Transverse colon (tissue), 4 donors: Measurements from ENCODE around the gene NCF2. TPM values are rescaled to one million over a fixed set of nuclear protein-coding genes. Genes with fewer than 3 reads are reported as not detected.

ENCODE experiments used
- DNase-seq: peaks from one replicate; pipeline ENCODE4 v3.0.0-alpha.2; 2019
- H3K27ac ChIP-seq, 4 donors: fragments of 200-600 bp; sonication (generic); 2 replicates each; pipeline ENCODE4 v1.5.1; 2016 to 2018; ENCODE audit warnings: inconsistent platforms in 4 of 4
- H3K27me3 ChIP-seq: fragments of 200-600 bp; sonication (generic); 2 replicates; pipeline ENCODE4 v1.5.1; 2017; ENCODE audit warnings: inconsistent platforms
- H3K36me3 ChIP-seq, 4 donors: fragments of 200-600 bp; sonication (generic); 2 replicates each; pipeline ENCODE4 v1.5.1; 2017 to 2019; ENCODE audit warnings: inconsistent platforms in 4 of 4
- H3K4me1 ChIP-seq, 4 donors: fragments of 200-600 bp; sonication (generic); 2 replicates each; pipeline ENCODE4 v1.5.1; 2017 to 2020; ENCODE audit warnings: inconsistent platforms in 4 of 4
- H3K4me3 ChIP-seq, 4 donors: fragments of 200-600 bp; sonication (generic); 1 replicate in 1 of 4; 2 replicates in 3 of 4; pipeline versions ENCODE4 v1.5.1 to v1.6.1; 2017 to 2019; ENCODE audit warnings: inconsistent platforms in 4 of 4
- H3K9me3 ChIP-seq, 2 donors: fragments of 200-600 bp; sonication (generic); 2 replicates each; pipeline ENCODE4 v1.5.1; 2017 to 2019; ENCODE audit warnings: inconsistent platforms in 2 of 2
- EP300 ChIP-seq: sonication (generic); formaldehyde crosslinking; IDR thresholded peaks from one replicate; pipeline ENCODE4 v1.6.1; 2017; ENCODE audit warnings: antibody characterized with exemption, low read depth
- POLR2A ChIP-seq: fragments of 450-650 bp; IDR thresholded peaks from one replicate; pipeline ENCODE4 v1.6.1; 2016; ENCODE audit warnings: antibody characterized with exemption, mild to moderate bottlenecking, moderate library complexity
- POLR2AphosphoS5 ChIP-seq, 3 donors: sonication (generic); formaldehyde crosslinking; IDR thresholded peaks; one replicate each; pipeline ENCODE4 v1.6.1; 2016; ENCODE audit warnings: antibody characterized with exemption in 3 of 3
- WGBS, 2 donors: methylation state at CpG; one replicate each; pipeline ENCODE4 v1.1.5; 2018; ENCODE audit warnings: low coverage in 1 of 2; 5-methylcytosine and 5-hydroxymethylcytosine counted together
- in situ Hi-C, 4 donors: fragments of 200-750 bp; cut with MboI; loops; one replicate each; pipeline versions ENCODE4 v1.15.0 to v1.15.1; 2017; ENCODE audit warnings: low sequenced_read_pairs in 3 of 4, low pct_ligation_motif_present in 1 of 4, low pct_unique_long_range_greater_than_20kb in 1 of 4
- intact Hi-C: fragments of 100-400 bp; cut with DNase I; formaldehyde crosslinking; loops from one replicate; pipeline ENCODE4 v1.15.1; 2023; ENCODE audit warnings: low total_unique reads
- total RNA-seq, 4 donors: library from RNA; depleted of rRNA; stranded (reverse); fragments of >200 nt; gene quantifications; one replicate each; pipeline ENCODE4 v1.1.0, GENCODE V29; 2016
- TF ChIP-seq, protein P1 (sequence below), 5 experiments: fragments of 200-600 bp in 3 of 5; fragments of 450-650 bp in 2 of 5; sonication (generic) in 3 of 5; IDR thresholded peaks; 1 replicate in 2 of 5; 2 replicates in 3 of 5; pipeline ENCODE4 v1.5.1; 2016 to 2017; ENCODE audit warnings: antibody characterized with exemption in 5 of 5, inconsistent platforms in 3 of 5, mild to moderate bottlenecking in 2 of 5, moderate library complexity in 1 of 5

Gene NCF2
- total RNA-seq, 4 donors from 2014 or later: 3.8 to 12.7 (median 5.6) TPM

DNA sequence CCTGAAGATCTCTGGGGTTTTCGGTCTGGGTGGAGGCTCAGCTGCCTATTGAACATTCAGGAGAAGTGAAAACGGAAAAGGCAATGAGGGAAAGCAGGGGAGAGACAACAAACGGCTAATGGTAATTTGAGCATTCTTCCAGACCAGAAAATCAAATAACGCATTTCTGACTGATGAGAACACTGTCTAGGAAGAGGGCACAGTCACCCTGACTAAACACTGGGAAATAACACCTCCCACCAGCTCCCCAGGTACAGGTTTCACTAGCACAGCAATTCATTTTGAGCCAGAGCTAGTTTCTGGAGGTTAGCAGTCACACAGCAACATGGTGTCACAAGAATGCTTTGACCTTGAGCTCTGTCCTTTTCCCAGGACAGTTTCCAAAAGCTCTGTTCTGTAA is 21.1 kb downstream of the NCF2 start:
- H3K9me3 ChIP-seq: no peaks in the 10 kb centered on the region
- intact Hi-C loops (no loop called here), in situ Hi-C loops (no loop called here)
- WGBS, 2 donors: 73 to 82% methylated on average over 4 of the region's 4 CpGs
- H3K4me1 ChIP-seq: peaks cover 0 to 13% (median 3%) of the 10 kb centered on the region in 4 donors
- no peaks in the 10 kb centered on the region for H3K27me3 ChIP-seq
- no peak overlapping the region for H3K4me3 ChIP-seq
- no peak overlapping the region for H3K27ac ChIP-seq
- no peak for TF ChIP-seq POLR2A
- TF ChIP-seq POLR2AphosphoS5 (IDR thresholded peaks at IDR 0.05): no peak
- TF ChIP-seq EP300: no peak
- TF ChIP-seq, protein P1, sequence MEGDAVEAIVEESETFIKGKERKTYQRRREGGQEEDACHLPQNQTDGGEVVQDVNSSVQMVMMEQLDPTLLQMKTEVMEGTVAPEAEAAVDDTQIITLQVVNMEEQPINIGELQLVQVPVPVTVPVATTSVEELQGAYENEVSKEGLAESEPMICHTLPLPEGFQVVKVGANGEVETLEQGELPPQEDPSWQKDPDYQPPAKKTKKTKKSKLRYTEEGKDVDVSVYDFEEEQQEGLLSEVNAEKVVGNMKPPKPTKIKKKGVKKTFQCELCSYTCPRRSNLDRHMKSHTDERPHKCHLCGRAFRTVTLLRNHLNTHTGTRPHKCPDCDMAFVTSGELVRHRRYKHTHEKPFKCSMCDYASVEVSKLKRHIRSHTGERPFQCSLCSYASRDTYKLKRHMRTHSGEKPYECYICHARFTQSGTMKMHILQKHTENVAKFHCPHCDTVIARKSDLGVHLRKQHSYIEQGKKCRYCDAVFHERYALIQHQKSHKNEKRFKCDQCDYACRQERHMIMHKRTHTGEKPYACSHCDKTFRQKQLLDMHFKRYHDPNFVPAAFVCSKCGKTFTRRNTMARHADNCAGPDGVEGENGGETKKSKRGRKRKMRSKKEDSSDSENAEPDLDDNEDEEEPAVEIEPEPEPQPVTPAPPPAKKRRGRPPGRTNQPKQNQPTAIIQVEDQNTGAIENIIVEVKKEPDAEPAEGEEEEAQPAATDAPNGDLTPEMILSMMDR (IDR thresholded peaks at IDR 0.05): no peak
- no peak for DNase-seq
- H3K36me3 ChIP-seq: no peaks in the 10 kb centered on the region

DNA sequence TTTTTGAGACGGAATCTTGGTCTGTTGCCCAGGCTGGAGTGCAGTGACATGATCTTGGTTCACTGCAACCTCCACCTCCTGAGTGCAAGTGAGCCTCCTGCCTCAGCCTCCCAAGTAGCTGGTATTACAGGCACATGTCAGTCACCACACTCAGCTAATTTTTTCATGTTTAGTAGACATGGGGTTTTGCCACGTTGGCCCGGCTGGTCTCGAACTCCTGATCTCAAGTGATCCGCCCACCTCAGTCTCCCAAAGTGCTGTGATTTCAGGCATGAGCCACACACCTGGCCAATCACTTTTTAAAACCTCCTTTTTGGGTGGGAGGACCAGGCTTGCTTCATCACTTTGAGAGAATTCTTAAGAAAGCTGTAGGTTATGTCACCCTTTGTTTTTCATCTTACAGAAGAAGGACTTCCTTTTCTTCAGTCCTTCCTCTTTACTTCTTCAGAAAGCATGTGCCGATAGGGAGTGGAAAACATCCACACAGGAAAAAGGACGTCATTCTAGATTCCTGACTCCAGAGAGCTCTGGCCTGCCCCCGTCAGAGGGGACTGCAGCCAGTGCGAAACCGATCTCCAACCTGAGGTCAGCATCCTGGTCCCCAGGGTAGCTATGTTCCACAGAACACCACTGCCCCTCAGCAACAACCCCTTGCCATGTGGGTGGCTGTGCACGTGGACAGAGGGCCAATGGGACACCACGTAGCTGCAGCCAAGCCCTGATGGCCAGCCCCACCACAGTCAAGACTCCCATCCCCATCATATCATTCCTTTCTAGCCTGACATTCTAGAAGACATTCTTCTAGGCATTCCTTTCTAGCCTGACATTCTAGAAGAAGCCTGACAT is 21.9 kb downstream of the NCF2 start:
- DNase-seq: peak; percentile 20
- 30 to 79% methylated on average over 2 to 12 of the region's 12 CpGs for WGBS, 2 donors
- Histone ChIP-seq H3K4me1 (peaks cover 0 to 13% (median 3%) of the 10 kb centered on the region in 4 donors), H3K9me3 (no peaks in the 10 kb centered on the region), H3K4me3 (no peak overlapping the region), H3K36me3 (no peaks in the 10 kb centered on the region), H3K27ac (peak overlapping the region in 1 of 4 donors; percentile 6), H3K27me3 (no peaks in the 10 kb centered on the region)
- in situ Hi-C loops: no loop called here
- TF ChIP-seq, protein P1 (IDR thresholded peaks at IDR 0.05): no peak
- TF ChIP-seq EP300 (no peak), POLR2AphosphoS5 (IDR thresholded peaks at IDR 0.05) (no peak)
- intact Hi-C loops: no loop called here

DNA sequence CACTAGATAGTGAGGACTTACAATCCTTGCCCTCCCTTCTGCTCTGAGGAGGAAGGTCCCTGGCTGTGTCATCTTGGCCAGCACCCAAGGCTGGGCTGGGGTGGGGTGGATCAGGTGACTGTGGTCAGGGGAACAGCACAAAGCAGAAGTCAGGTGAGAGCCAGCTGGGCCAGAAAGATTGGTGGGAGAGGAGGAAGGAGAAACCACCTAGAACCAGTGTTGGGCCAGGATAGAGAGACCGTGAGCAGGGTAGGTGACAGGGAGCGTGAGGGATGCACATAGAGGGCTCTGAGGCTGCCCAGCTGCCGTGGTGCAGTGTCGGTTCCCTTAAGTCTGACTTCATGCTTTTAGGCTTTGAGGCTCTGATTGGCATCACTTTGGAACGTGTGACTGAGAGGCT is 22.7 kb downstream of the NCF2 start:
- in situ Hi-C loops: no loop called here
- TF ChIP-seq POLR2A (no peak), POLR2AphosphoS5 (IDR thresholded peaks at IDR 0.05) (no peak)
- Histone ChIP-seq H3K27me3 (no peaks in the 10 kb centered on the region), H3K9me3 (no peaks in the 10 kb centered on the region), H3K4me3 (no peak overlapping the region), H3K4me1 (peaks cover 0 to 13% (median 3%) of the 10 kb centered on the region in 4 donors), H3K36me3 (no peaks in the 10 kb centered on the region), H3K27ac (peak overlapping the region in 1 of 4 donors; percentile 6)
- intact Hi-C loops: no loop called here
- 40 to 61% methylated on average over 1 to 5 of the region's 5 CpGs for WGBS, 2 donors
- DNase-seq: peak; percentile 63

DNA sequence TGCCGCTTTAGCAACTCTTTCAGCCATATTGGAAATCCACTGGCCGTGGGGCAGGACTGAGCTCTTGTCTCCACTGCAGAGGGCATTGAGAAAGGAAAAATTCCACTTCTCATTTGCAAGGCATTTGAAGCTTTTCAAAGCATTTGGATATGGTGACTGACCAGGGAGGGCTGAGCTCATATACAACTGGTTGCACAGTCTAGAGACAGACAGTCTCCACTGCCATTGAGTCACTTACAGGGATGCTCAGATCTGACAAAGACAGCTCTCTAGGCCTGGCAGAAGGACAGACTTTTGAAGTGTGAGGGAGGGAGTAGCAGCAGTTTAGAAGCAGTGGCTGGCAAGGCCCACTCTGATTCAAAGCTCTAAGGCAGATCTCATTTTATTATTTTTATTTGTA is 24.2 kb downstream of the NCF2 start:
- 94 to 100% methylated on average over 1 to 2 of the region's 2 CpGs for WGBS, 2 donors
- H3K4me1 ChIP-seq: peaks cover 0 to 13% (median 3%) of the 10 kb centered on the region in 4 donors
- DNase-seq: no peak
- no peak overlapping the region for H3K4me3 ChIP-seq
- H3K27ac ChIP-seq: no peak overlapping the region
- intact Hi-C loops (no loop called here), in situ Hi-C loops (no loop called here)
- TF ChIP-seq, protein P1 (IDR thresholded peaks at IDR 0.05): no peak
- no peak for TF ChIP-seq POLR2A
- H3K27me3 ChIP-seq: no peaks in the 10 kb centered on the region
- no peaks in the 10 kb centered on the region for H3K36me3 ChIP-seq
- no peaks in the 10 kb centered on the region for H3K9me3 ChIP-seq
